ENCODE data around the gene TAC3.
"Not testable (repeated sequence)": the region's sequence is repeated elsewhere in the genome, so short reads cannot be mapped to it uniquely, and the experiment has no call there.

DNA sequence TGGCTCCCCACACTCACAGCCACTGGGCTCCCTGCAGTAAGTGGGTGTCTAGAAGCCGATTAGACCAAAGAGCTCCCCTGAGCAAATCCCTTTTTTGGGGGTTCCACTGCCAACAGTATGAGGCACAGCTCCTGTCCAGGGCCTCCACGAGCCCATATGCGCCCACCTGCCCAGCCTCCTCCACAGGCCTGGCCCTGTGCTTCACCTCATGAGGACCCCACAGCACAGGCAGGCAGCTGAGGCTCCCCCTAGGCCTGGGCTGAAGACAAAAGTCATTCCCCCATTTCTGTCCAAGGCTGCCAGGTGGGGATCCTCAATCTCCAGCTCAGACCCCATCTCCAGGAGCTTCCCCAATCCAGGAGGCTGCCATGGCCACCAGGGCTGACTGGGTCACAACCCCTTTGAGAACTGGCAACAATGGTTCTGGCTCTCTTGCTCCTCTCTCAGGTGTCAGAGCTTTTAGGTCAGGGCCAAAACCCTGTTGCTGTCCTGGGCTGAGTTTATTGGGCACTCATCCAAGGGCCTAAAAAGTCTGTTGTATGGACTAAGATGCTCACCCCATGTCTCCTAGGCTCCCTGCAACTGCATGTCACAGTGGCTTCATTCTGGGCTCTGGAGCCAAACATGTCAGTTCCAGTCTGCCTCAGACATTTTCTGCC lies 33.6 kb downstream of the TAC3 start:
- TF ChIP-seq POLR2A, POLR2AphosphoS5 (IDR thresholded peaks at IDR 0.05): not testable (repeated sequence)

Measured in sigmoid colon (tissue), 4 donors.